Left lung (tissue), 10 donors: ENCODE results near the gene SPRED1. TPM values are rescaled to one million over a fixed set of nuclear protein-coding genes. Genes with fewer than 3 reads are reported as not detected.

Experiments
- ATAC-seq: fragments of 200-7000 bp; cut with Tn5 transposase; one replicate; pipeline ENCODE4 v1.9.1; 2020; ENCODE audit warnings: moderate library complexity
- DNase-seq, 4 donors: peaks; one replicate each; pipeline ENCODE4 v3.0.0-alpha.2; 2013 to 2020
- H3K27ac ChIP-seq, 2 donors: fragments of 200-600 bp; sonication (generic) in 1 of 2; one replicate each; pipeline versions ENCODE4 v1.5.0 to v1.8.0; 2020 to 2021
- H3K27me3 ChIP-seq, 2 donors: fragments of 200-600 bp; sonication (generic) in 1 of 2; one replicate each; pipeline versions ENCODE4 v1.5.0 to v1.8.0; 2020 to 2021
- H3K36me3 ChIP-seq, 2 donors: fragments of 200-600 bp; sonication (generic) in 1 of 2; one replicate each; pipeline versions ENCODE4 v1.5.0 to v1.8.0; 2020 to 2021
- H3K4me1 ChIP-seq, 2 donors: fragments of 200-600 bp; one replicate each; pipeline ENCODE4 v1.8.0; 2021
- H3K4me3 ChIP-seq, 2 donors: fragments of 200-600 bp; sonication (generic) in 1 of 2; one replicate each; pipeline versions ENCODE4 v1.5.0 to v1.8.0; 2020 to 2021; ENCODE audit warnings: mild to moderate bottlenecking in 1 of 2
- H3K9me3 ChIP-seq, 2 donors: fragments of 200-600 bp; sonication (generic) in 1 of 2; one replicate each; pipeline versions ENCODE4 v1.5.0 to v1.8.0; 2020 to 2021
- intact Hi-C, 2 donors: fragments of 100-400 bp; cut with DNase I; formaldehyde crosslinking; loops; one replicate each; pipeline versions ENCODE4 v1.11.2 to v1.14.2; 2022
- polyA plus RNA-seq, 6 donors: library from polyadenylated mRNA; unstranded; fragments of 120-200 nt; gene quantifications; one replicate each; pipeline ENCODE4 v1.2.1, GENCODE V29; 2013; ENCODE audit not compliant: insufficient read length in 6 of 6
- total RNA-seq, 2 donors: library from RNA; stranded (reverse); fragmentation: NEBNext Ultra II Directional; extraction: Animal tissue kit (Norgen Biotek cat#: 25700); gene quantifications; one replicate each; pipeline ENCODE4 v1.2.1, GENCODE V29; 2021
- TF ChIP-seq, protein P1 (sequence below), 2 donors: fragments of 200-600 bp; sonication (generic) in 1 of 2; IDR thresholded peaks; one replicate each; pipeline versions ENCODE4 v1.5.0 to v1.8.0; 2021; ENCODE audit warnings: antibody characterized with exemption in 2 of 2
- donor health status: DM: no; HTN: yes; CAD: no.
- donor health status: DM: no; HTN: no; CAD: no.

Gene SPRED1
- total and polyA plus RNA-seq, 8 donors, result 36.3 to 59.4 (median 44.6) TPM

DNA sequence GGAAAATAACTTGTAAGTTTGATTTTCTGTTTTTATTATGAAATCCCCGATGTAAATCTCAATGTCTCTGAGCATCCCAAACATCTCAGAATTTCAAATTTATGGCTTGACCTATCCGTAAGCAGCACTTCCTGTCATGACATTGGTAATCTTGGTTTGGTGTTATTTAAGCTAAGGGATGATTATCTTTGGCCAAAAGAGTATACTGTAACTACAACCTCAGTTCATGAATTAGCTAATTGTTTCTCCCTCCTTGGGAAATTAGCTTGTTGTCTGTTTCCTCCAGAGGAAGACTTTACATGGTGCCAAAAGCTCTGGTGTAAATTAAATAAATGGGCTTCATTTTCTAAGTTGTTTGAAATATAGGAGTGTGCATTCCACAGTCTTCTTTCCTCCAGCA lies 28.1 kb upstream of the SPRED1 start:
- TF ChIP-seq, protein P1, sequence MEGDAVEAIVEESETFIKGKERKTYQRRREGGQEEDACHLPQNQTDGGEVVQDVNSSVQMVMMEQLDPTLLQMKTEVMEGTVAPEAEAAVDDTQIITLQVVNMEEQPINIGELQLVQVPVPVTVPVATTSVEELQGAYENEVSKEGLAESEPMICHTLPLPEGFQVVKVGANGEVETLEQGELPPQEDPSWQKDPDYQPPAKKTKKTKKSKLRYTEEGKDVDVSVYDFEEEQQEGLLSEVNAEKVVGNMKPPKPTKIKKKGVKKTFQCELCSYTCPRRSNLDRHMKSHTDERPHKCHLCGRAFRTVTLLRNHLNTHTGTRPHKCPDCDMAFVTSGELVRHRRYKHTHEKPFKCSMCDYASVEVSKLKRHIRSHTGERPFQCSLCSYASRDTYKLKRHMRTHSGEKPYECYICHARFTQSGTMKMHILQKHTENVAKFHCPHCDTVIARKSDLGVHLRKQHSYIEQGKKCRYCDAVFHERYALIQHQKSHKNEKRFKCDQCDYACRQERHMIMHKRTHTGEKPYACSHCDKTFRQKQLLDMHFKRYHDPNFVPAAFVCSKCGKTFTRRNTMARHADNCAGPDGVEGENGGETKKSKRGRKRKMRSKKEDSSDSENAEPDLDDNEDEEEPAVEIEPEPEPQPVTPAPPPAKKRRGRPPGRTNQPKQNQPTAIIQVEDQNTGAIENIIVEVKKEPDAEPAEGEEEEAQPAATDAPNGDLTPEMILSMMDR (IDR thresholded peaks at IDR 0.05), result no peak

GRCh38 chr15:38225381-38225780 lies 27.3 kb upstream of the SPRED1 start:
- Histone ChIP-seq H3K9me3 (no peaks in the 10 kb centered on the region), H3K27me3 (no peaks in the 10 kb centered on the region), H3K4me1 (no peaks in the 10 kb centered on the region), H3K4me3 (no peak overlapping the region), H3K36me3 (no peaks in the 10 kb centered on the region), H3K27ac (no peak overlapping the region)
- intact Hi-C loops, result no loop called here
- ATAC-seq (no peak), DNase-seq (no peak)
- TF ChIP-seq, protein P1 (IDR thresholded peaks at IDR 0.05), result no peak

More for the DNA sequence above, 28.1 kb upstream of the SPRED1 start:
- DNase-seq, result no peak
- Histone ChIP-seq H3K4me1 (no peaks in the 10 kb centered on the region), H3K36me3 (no peaks in the 10 kb centered on the region), H3K9me3 (no peaks in the 10 kb centered on the region), H3K4me3 (no peak overlapping the region), H3K27me3 (no peaks in the 10 kb centered on the region), H3K27ac (no peak overlapping the region)
- no peak for ATAC-seq
- intact Hi-C loops, result no loop called here

DNA sequence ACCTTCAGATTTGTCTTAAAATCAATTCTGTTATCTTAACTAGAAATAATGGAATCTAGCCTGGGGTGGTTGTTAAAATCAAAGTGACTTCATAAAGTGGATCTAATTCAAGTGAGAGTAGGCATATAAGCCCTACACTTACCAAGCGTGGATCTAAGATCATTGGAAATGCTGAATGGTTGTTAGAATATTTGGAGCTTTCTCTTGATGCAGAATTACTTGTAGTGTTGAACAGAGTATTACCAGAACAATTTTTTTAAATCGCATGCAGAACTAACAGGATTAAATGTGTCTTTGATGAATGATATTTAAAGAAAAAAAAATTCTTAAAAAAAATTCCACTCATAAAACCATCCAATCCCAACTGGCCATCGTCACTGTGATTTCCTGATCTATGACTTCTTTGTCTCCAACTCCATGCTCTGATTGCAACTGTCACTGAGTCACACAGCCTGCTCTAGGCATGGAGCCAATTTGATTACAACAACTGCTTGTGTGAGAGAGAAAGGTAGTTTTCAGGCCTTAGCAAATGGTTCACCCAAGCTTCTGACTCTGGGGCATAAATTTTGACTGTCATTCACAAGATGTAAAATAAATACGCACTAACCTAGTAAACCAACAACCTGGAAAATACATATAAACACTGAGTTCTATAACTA lies 25.9 kb upstream of the SPRED1 start:
- ATAC-seq, result peak; percentile 73
- H3K4me1 ChIP-seq, result no peaks in the 10 kb centered on the region
- TF ChIP-seq, protein P1 (IDR thresholded peaks at IDR 0.05), result no peak
- intact Hi-C loops, result no loop called here
- H3K4me3 ChIP-seq, result no peak overlapping the region
- no peak for DNase-seq
- no peaks in the 10 kb centered on the region for H3K27me3 ChIP-seq
- H3K36me3 ChIP-seq, result no peaks in the 10 kb centered on the region
- H3K27ac ChIP-seq, result no peak overlapping the region
- no peaks in the 10 kb centered on the region for H3K9me3 ChIP-seq

GRCh38 chr15:38227941-38228340 lies 24.7 kb upstream of the SPRED1 start:
- ATAC-seq (no peak), DNase-seq (no peak)
- Histone ChIP-seq H3K4me1 (no peaks in the 10 kb centered on the region), H3K27ac (no peak overlapping the region), H3K36me3 (no peaks in the 10 kb centered on the region), H3K27me3 (no peaks in the 10 kb centered on the region), H3K9me3 (no peaks in the 10 kb centered on the region), H3K4me3 (no peak overlapping the region)
- TF ChIP-seq, protein P1 (IDR thresholded peaks at IDR 0.05), result no peak
- intact Hi-C loops, result no loop called here

DNA sequence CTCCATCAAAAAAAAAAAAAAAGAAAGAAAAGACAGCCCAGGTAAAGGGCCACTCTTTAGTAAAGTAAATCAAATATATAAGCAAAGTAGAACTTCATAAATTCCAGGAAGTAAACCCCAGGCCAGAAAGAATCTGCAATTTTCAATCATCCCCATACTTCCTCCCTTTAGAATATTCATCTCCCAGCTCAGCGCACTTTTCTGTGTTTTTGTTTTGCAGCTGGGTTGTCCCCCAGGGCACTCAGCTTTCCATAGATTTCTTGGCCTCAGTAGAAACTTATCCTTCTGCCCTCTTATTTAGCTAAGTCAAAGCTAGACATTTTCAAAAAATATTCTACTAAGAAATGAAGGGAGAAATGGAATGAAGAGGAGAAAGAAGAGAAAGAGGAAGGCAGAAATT lies 24.0 kb upstream of the SPRED1 start:
- ATAC-seq (no peak), DNase-seq (no peak)
- intact Hi-C loops, result no loop called here
- Histone ChIP-seq H3K27ac (no peak overlapping the region), H3K36me3 (no peaks in the 10 kb centered on the region), H3K4me1 (no peaks in the 10 kb centered on the region), H3K4me3 (no peak overlapping the region), H3K9me3 (no peaks in the 10 kb centered on the region), H3K27me3 (no peaks in the 10 kb centered on the region)
- TF ChIP-seq, protein P1 (IDR thresholded peaks at IDR 0.05), result no peak
